Head of caudate nucleus (tissue), 42 donors: ENCODE results near the gene SCAMP3.

Source experiments
- DNase-seq, 42 donors: peaks; one replicate each; pipeline versions ENCODE4 v3.0.0 to v3.0.0-alpha.2; 2020 to 2021; ENCODE audit warnings: mixed read lengths in 7 of 42
- intact Hi-C: fragments of 100-400 bp; cut with DNase I; formaldehyde crosslinking; loops from one replicate; pipeline ENCODE4 v1.15.0; 2022

SCAMP3 gene

GRCh38 chr1:155287987-155288543, 25.9 kb upstream of the SCAMP3 start:
- intact Hi-C loops = no loop called here
- DNase-seq = no peak

DNA sequence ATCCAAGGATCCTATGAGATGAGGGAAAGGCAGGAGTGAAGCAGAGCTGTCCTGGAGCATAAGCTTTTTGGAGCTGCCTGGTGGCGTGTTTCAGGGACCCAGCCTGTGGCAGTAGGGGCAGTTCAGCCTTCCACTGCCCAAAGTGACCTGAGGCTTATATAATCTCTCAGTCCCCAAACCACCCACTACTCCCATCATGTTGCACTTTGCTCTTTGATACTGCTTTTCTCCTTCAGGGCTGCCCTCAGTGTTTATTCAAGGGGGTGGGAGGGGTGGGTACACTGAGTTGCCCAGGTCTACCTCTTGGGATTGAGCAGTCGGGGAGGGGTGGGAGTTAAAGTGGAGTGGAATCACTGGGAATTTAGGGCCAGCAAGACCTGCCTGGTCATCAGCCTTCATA, 24.4 kb upstream of the SCAMP3 start:
- intact Hi-C loops = no loop called here

DNA sequence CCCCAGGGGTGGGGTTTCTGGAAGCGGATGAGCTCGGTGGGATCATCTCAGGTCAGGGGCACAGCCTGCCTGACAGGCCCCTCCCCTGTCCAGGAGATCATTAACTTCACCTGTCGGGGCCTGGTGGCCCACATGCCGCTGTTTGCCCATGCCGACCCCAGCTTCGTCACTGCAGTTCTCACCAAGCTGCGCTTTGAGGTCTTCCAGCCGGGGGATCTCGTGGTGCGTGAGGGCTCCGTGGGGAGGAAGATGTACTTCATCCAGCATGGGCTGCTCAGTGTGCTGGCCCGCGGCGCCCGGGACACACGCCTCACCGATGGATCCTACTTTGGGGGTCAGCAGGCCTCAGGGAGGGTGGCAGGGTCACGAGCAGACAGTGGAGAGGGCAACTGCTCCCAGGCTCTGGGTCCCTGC, 23.5 kb upstream of the SCAMP3 start:
- DNase-seq = no peak
- intact Hi-C loops = no loop called here

More for the DNA sequence above, 24.4 kb upstream of the SCAMP3 start:
- no peak for DNase-seq

DNA sequence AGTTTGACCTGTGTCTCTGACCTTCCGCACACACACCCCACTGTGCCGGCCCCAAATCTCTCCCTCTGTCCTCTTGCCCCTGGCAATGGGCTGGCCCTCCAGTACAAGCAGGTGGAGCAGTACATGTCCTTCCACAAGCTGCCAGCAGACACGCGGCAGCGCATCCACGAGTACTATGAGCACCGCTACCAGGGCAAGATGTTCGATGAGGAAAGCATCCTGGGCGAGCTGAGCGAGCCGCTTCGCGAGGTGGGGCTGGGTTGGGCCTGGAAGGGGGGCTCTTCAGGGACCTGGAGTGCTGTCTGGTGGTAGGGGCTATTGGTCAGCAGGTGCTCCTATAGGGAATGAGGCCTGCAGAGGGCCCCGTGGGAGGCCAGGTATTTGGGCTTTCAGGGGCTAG, 22.9 kb upstream of the SCAMP3 start:
- intact Hi-C loops = no loop called here
- DNase-seq = no peak

DNA sequence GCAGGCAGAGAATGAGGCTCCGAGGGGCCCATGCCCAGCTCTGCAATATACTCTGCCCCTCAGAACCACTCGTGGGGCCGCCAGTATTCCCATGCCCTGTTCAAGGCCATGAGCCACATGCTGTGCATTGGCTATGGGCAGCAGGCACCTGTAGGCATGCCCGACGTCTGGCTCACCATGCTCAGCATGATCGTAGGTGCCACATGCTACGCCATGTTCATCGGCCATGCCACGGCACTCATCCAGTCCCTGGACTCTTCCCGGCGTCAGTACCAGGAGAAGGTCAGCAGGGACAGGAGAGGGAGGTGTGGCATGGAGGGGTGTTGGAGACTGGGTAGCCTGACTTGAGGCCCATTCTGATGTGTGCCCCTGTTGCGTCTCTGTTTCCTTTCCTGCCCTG, 22.3 kb upstream of the SCAMP3 start:
- DNase-seq = no peak
- intact Hi-C loops = no loop called here

- intact Hi-C loops = no loop called here
- no peak for DNase-seq
Measured at GRCh38 chr1:155282488-155283091, 20.4 kb upstream of the SCAMP3 start.

DNA sequence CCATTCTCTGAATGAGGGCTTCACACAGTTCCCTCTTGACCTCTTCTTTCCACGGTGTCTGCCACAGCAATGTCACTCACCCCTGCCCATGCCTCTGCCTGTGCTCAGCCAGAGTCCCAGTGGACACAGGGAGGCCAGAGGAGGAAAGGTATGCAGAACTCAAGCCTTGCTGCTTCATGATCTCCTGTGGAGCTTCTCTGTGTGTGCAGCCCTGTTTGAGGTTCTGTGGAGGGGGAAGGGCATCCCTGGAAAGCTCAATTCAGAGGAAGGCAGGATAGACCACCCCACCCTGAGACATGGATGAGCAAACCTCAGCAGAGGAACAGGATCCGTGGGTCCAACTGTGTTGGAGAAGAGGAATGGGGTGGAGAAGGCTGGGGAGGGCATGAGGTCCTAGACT, 17.1 kb upstream of the SCAMP3 start:
- DNase-seq = peak in 3 of 42 donors; percentile 8 to 34 (median 9)
- intact Hi-C loops = loop anchor here (5.0 kb wide), 1 partner anchor 43 kb away; the partner anchor contains the start of gene RUSC1

DNA sequence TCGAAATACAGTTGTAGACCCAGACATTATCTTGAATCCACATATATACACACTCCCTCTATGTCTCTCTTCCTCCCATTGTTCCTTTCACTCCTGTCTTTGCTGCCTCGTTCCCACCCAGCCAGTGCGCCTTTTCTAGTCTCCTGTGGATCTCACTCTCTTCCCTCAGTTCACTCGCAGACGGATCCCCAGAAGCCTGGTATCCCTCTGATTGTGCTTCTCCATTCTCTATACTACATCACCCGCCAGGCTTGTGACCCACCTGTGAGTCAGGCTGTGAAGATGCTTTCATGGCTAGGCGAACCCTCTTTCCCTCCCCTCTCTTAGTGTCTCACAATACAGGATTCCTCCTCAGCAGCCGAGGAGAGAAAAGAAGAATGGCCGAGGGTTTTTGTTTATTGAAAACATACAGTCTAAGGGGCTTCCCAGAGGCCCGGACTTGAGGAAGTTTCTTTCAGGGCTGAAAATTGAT, 16.6 kb upstream of the SCAMP3 start:
- peak in 15 of 42 donors; percentile 3 to 49 (median 18) for DNase-seq
- intact Hi-C loops = loop anchor here (5.0 kb wide), 1 partner anchor 44 kb away; the partner anchor contains the start of gene RUSC1

GRCh38 chr1:155277902-155278688, 15.9 kb upstream of the SCAMP3 start:
- peak in 40 of 42 donors; percentile 15 to 79 (median 48) for DNase-seq
- intact Hi-C loops = loop anchor here (5.0 kb wide), 1 partner anchor 44 kb away; the partner anchor contains the start of gene RUSC1

GRCh38 chr1:155277070-155277901, 15.1 kb upstream of the SCAMP3 start, which contains the start of gene HCN3:
HCN3 (plus strand) TSS chr1:155277463; CDS start chr1:155277591, 128 bp downstream.
- DNase-seq = peak; percentile 96 to 100 (median 99)
- intact Hi-C loops = loop anchor here (5.0 kb wide), 1 partner anchor 45 kb away; the partner anchor contains the start of gene RUSC1

- intact Hi-C loops = no loop called here
- peak; percentile 85 to 98 (median 97) for DNase-seq
Measured at GRCh38 chr1:155273343-155274245, 11.4 kb upstream of the SCAMP3 start, which contains the start of gene CLK2. CLK2 (minus strand) TSS chr1:155273504; CDS start chr1:155270977, 2,527 bp downstream.

DNA sequence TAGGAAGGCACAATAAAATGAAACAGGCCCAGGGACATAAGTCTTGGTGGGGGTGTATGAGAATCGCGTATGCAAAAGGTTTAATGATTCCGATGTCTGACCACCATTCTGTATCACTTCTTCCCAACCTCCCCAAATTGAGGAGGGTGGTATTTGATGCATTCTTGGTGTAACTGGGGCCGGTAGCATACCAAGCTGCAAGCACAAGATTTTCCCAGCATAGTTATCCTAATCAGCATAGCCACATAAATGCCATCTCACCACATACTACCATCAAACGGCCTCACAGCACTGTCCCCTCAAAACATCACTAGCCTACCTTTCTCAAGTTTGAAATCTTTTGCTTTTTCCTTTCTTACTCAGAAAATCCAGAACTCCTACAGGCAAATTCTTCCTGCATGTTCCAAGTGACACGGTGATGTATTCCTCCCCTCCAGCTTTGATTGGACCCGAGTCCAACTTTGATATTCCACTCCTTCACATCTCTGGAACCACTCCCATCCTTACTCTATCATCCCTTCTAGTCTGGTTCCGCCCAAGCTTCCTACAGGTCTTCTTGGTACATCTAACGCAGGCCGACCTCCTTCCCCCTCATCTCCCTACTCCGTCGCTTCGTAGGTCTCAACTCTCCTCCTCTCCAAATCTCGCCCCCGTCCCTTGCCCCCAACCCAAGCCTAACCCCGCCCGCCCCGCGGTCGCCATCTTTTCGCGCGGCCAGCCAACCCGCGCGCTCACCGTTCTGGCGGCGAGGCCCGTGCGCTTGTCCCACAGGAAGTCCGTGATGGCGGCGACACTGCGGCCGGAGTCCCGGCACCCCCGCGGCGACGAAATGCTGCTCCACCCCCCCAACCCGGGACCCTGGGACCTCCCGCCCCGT, 10.5 kb upstream of the SCAMP3 start:
- intact Hi-C loops = no loop called here
- DNase-seq = peak in 4 of 42 donors; percentile 29 to 46 (median 34)

GRCh38 chr1:155269381-155269780, 7.2 kb upstream of the SCAMP3 start:
- intact Hi-C loops = no loop called here

GRCh38 chr1:155268630-155269029, 6.5 kb upstream of the SCAMP3 start:
- intact Hi-C loops = no loop called here
- DNase-seq = no peak

More at GRCh38 chr1:155269381-155269780, 7.2 kb upstream of the SCAMP3 start:
- DNase-seq = no peak

GRCh38 chr1:155267373-155267772, 5.2 kb upstream of the SCAMP3 start:
- no peak for DNase-seq
- intact Hi-C loops = no loop called here

DNA sequence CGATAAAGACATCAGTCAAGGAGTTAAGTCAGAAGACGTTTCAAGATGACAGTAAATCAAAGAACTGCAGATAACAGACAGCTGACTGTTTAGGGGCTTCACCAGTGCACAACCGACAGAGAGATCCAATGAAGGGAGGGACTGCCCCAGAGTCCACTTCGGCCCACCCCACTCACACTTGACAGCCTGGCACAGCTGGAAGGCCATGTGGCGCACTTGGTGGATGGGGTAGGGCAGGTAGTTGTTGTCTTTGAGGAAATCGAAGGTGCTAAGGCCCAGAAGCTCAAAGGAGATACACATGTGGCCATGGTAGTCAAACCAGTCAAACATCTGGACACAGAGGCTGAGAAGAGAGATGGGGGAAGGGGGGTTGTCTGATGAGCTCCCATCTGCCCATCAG, 4.4 kb upstream of the SCAMP3 start:
- intact Hi-C loops = no loop called here

DNA sequence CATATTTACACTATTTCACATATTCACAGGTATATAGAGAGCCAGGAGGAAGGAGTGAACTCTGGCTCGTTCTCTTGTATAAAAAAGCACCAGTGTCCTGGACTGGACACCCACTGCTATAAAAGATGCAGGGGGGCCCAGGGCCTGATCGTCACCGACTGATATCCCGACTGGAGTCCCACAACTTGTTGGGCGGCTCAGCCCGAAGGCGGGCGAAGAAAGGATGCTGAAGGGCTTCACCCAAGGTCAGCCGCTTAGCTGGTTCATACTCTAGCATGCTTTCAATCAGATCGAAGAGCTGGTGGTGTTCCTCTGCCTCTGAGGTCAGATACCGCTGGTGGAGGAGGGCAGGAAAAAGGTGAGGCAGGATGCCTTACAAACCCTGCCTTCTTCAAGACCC, 907 bp upstream of the SCAMP3 start:
- no peak for DNase-seq
- intact Hi-C loops = no loop called here

More for the DNA sequence above, 4.4 kb upstream of the SCAMP3 start:
- no peak for DNase-seq
